ENCODE data around the gene PHF5A.

GRCh38 chr22:41437198-41437597, 31.3 kb downstream of the PHF5A start:
- TF ChIP-seq CTCF (IDR thresholded peaks at IDR 0.05; ENCODE audit: poor library complexity) (no peak), EZH2 (IDR thresholded peaks at IDR 0.05; ENCODE audit: borderline replicate concordance) (no peak)

Data from hepatocyte (in vitro differentiated cells).